GM12864 (cell line): ENCODE measurements around the gene STIMATE.

Experiments
- DNase-seq: peaks from one replicate; pipeline ENCODE4 v3.0.0-alpha.2; 2011; ENCODE audit warnings: low read depth
- H3K4me3 ChIP-seq: 2 replicates; pipeline ENCODE4 v1.5.1; 2011; ENCODE audit warnings: mild to moderate bottlenecking, low read depth, low read length, control low read depth
- CTCF ChIP-seq: IDR thresholded peaks from 2 replicates; pipeline ENCODE4 v1.5.1; 2011; ENCODE audit warnings: low read depth, mild to moderate bottlenecking, moderate library complexity, low read length, control low read depth, inconsistent platforms; ENCODE audit errors: missing control alignments

Gene STIMATE

DNA sequence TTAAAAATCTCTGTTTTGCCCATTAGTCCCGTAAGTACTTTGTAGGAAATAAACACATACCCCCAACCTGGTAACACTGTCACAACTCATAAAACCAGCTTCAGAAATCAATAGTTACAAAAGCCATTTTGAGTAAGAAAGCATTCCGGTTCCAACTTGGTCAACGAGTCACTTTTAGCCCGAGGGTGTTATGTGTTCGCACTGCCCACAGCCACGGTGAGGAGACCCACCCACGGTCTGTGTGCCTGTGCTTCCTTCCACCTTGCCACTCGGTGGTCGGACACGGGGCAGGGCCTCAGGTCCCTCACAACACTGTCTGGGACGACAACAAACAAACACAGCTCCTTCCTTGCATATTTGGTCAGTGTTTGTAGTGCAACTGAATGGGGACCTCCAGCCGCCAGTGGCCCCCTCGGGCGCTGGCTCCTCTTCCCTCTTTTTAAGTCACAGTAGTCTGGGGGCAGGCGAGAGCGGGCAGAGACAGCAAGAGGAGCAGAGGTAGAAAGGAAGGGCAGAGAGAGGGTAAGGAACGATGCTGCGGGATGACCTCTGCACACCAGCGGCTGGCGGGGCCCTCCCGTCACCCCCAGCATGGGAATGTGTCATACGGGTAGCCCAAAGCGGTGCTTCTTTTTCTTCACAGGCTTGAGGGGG is 57.3 kb downstream of the STIMATE start:
- H3K4me3 ChIP-seq: no peak overlapping the region
- no peak for DNase-seq
- TF ChIP-seq CTCF: no peak

GRCh38 chr3:52839268-52839575 is 58.1 kb downstream of the STIMATE start:
- no peak for DNase-seq
- no peak overlapping the region for H3K4me3 ChIP-seq
- TF ChIP-seq CTCF: no peak

GRCh38 chr3:52838561-52839267 is 58.6 kb downstream of the STIMATE start:
- DNase-seq: no peak
- no peak for TF ChIP-seq CTCF
- no peak overlapping the region for H3K4me3 ChIP-seq

- no peak overlapping the region for H3K4me3 ChIP-seq
- TF ChIP-seq CTCF: no peak
- DNase-seq: no peak
Measured at GRCh38 chr3:52836986-52837385, 60.4 kb downstream of the STIMATE start.

DNA sequence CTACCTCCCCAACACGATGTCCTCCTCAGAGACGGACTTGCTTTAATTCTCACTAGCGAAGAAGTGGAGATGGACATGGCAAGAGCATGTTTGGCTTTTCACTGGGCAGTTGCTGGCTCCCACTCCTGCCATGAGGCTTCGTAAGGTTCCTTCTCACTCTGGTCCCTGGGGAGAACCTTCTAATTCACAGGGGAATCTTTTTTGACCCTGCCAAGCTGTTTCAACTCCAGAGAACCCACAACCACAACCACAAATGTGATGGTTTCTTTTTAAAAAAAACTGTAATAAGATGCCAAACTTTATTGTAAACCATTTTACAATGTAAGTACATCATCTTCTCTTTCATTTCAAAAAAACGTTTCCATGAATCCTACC is 60.9 kb downstream of the STIMATE start:
- no peak for TF ChIP-seq CTCF
- DNase-seq: no peak

DNA sequence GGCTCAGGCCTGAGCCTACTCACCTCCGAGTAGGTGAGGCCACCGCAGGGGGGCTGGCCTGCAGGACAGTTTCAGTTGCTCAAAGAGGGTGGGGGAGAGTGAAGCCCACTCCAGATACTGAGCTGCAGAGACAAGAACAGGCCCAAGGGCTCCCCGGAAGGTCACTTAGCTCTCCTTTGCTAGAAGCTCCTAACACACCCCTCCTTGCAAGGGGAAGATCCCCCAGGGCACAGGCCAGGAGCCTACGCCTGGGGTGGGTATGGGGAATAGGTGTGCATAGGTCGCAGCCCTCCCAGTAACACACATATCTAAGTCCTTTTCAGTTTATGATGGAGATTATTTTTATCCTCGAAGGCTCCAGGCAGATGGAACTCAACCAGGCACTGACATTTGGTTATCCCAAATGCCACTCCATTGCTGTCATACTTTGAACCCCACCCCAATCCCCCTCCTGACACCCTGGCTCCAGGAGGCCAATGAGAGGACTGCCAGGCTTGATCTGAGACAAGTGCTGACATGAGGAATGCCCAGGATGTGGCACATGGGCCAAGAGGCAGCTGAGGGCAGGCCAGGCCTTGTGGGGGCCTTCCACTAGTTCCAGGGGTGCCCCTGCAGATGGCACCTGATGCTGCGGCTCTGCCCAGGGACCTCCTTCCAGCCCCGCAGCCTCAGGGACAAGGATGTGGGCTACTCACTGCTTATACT is 61.4 kb downstream of the STIMATE start:
- TF ChIP-seq CTCF: no peak

More for the DNA sequence above, 60.9 kb downstream of the STIMATE start:
- no peak overlapping the region for H3K4me3 ChIP-seq

More for the DNA sequence above, 61.4 kb downstream of the STIMATE start:
- DNase-seq: no peak
- no peak overlapping the region for H3K4me3 ChIP-seq
